CD4-positive, alpha-beta T cell treated with Interferon gamma for 1 hour (primary cell): ENCODE measurements around the gene RSPH3.
A peak's percentile ranks its signal among the peaks of the same experiment; 100 is the strongest.
"Not testable (repeated sequence)": the region's sequence is repeated elsewhere in the genome, so short reads cannot be mapped to it uniquely, and the experiment has no call there.

Source experiments
- DNase-seq: peaks from one replicate; pipeline ENCODE4 v3.0.0-alpha.2; 2020

RSPH3 gene, protein sequence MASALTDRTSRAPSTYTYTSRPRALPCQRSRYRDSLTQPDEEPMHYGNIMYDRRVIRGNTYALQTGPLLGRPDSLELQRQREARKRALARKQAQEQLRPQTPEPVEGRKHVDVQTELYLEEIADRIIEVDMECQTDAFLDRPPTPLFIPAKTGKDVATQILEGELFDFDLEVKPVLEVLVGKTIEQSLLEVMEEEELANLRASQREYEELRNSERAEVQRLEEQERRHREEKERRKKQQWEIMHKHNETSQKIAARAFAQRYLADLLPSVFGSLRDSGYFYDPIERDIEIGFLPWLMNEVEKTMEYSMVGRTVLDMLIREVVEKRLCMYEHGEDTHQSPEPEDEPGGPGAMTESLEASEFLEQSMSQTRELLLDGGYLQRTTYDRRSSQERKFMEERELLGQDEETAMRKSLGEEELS

DNA sequence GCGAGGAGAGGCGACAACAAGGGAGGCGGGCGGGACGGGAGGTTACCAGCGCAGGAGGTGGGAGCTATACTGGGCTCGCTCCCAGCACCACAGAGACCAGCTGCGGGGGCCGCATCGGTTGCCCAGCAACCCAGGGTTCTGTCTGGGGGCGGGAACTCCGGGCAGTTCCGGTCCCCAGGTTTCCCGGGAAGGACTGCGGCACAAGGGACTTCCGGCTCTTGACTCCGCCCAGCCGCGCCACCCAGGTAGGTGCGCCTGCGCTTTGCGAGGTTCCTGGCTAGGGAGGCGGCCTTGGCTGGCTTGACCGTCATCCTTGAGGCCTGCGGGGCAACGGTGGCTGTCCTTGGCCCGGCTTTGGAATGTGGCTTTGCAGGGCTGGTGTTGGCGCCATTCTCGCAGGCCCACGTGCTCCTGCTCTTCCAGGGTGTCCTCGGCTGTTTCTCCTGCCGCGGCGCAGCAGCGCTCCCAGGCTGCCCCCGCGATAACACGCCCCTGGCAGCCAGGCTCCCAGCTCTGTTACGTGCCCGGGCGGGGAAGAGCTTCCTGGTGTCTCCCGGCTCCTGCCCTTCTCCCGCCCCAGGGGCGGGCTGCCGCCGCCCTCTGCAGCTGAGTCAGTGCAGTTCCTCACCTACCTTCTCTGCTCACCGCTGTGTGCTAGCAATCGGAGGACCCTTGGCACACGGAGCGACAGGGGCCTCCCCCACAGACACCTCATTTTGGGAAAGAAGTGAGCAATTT lies at the start of gene RSPH3:
RSPH3 (minus strand) TSS at position 537 of the 738 bp plus-strand sequence. CDS start 652 bp downstream, outside the sequence.
- peak; percentile 90 for DNase-seq

DNA sequence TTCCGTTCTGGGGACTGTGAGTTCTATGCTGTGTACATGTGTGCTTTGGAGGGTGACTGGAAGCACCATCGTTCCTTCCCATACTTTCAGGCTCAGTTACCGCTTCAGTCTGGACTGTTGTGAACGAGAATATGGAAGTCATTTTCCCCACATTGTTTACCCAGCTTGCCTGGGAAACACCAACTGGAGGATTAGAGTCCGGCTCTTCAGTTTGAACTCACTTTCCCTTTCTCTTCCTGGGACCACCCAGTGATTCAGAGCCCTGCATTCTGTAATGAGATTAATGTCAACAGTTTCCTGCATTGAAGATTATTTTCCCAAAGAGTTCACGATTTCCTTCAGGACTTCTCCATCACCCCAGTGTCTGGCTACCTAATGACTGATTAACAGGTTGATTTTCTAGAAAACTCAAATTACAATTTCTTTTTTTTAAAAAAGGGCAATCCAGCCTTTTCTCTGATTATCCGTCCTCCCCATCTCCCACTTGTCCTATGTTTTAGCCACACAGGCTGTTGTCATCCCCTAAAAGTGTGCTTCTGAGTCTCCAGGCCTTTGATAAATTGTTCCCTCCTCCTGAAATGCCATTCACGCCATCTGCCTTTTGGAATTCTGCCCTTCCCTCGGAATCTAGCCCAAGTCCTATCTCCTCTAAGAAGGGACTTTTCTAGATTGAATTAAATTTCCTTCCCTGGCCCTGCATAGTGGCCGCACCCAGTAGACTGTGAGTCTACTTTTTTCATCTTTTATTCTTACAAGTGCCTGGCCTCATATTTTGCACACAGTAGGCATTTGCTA lies 48.1 kb upstream of the RSPH3 start:
- no peak for DNase-seq

DNA sequence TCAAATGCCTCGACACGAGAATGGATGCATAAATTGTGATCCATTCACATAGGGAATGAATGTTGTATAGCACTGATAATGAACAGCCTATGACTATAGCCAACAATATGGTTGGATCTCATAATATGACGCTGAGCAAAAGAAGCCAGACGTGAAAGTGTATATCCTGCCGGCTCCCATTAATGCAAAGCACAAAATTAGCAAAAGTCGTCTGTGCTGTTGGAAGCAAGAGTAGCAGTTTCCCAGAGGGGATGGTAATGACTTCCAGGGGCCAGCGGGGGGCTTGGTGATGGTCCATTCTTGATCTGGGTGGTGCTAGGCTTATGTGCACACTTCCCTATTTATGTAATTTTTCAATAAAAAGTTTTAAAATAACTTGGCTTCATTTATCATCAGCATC lies 45.8 kb upstream of the RSPH3 start:
- DNase-seq, result no peak

- DNase-seq, result peak; percentile 95
Observed at GRCh38 chr6:159044899-159045727, 45.1 kb upstream of the RSPH3 start, which contains the start of gene TAGAP. TSS of gene TAGAP (minus strand) at chr6:159044991. CDS start at chr6:159044146, 845 bp downstream.

DNA sequence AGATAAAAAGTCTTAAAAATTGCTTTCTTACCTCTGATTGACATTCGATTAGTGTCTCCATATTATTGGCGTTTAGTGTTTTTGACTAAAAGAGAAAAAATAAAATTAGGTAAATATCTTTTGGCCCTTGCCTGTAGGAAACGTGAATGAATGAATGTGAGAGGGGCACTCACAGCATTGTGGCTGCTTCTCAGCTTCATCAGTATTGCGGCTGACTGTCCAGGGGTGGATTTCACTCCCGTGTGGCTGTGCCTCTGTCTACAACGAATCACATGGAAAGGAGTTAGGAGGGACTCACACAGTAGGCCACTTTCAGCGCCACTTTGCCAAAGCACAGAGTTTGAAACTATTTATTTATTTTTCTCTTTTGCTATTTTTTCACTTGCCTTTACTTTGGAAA lies 43.9 kb upstream of the RSPH3 start:
- peak; percentile 54 for DNase-seq

DNA sequence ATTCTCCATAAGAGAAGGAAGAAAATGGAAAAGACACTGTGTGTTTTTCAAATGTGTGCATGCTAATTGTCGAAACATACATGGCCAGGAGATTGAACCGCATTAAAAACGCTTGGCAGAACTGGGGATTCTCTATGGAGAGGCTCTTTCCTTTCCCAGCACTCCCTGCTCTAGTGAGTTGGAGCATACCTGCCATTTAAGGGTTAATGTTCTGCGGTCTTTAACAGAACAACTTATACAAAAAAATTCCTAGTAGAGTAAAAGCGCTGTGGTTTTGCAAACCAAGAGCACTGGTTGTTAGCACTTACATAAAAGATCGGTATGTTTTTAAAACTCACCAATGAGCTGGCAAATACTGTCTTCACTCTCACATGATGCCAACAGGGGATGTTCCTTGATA lies 43.2 kb upstream of the RSPH3 start:
- no peak for DNase-seq

GRCh38 chr6:159042826-159043181 lies 42.8 kb upstream of the RSPH3 start:
- no peak for DNase-seq

GRCh38 chr6:159042003-159042825 lies 42.2 kb upstream of the RSPH3 start:
- peak; percentile 87 for DNase-seq

GRCh38 chr6:159041181-159041580 lies 41.2 kb upstream of the RSPH3 start:
- DNase-seq, result no peak

- no peak for DNase-seq
Observed at GRCh38 chr6:159039885-159040258, 39.9 kb upstream of the RSPH3 start.

DNA sequence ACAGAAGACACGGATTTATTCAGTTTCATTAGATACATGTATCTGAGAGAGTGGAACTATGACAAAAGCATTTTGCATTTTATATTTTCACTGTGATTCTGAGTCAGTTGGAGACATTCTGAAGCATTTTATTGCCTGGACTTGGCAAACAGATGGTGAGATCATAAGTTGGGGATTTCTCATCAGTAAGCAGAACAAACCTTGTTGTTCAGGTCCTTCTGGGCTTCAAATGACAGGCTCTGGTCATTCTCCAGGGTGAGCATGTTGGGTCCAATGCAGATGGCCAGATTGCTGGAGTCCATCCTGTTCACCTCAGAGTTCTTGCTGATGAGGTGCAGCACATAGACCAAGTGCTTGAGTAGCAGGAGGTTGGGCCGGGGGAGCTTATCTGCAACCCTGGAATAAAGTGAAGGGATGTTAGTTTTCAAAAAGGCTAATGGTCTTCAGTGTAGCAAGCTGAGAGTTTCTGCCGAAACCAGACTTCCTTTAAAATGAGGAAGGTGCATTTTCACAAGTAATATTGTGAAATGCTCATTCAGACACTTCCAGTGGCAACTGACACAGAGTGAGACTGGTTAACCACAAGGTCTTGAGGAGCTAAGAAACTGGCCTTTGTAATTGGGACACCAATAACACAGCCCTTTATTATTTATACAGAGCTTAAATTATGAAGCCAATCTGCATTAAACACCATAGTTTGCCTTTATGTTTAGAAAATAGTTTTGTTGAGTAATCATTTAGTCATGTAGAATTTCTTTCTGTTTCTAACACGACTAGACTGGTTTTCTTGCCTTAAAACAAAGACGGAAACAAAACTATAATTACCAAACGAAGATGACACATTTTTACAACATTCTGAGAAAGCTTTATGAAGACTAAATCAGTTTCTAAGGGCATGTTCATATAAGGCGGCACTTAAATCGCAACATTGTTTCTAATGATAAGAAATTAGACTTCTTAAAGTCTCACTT lies 39.2 kb upstream of the RSPH3 start:
- peak; percentile 55 for DNase-seq

- DNase-seq, result not testable (repeated sequence)
Observed at GRCh38 chr6:159038318-159038717, 38.3 kb upstream of the RSPH3 start.

DNA sequence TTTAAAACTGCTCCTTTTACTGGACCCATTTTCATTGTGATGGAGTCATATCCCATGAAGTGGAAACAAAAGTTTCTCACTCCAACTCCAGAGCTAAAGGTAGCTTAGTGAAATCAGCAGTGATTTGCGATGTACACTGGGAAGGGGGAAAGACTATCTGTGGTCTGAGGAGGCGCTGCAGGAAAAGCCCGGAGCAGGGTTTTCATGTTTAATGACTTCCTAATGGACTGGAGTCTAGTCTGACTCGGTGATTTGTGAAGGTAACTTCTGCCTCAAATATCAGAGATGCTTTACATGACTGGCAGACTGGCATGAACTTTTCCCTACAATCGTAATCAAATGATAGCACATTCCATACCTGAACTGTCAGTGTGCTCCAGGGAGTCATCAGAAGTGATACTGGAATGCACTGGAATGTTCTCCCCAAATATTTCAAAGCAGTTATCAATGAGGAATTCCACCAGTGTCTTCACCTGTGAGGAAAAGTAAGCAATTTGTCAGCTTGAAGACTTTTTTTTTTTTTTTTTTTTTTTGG lies 37.8 kb upstream of the RSPH3 start:
- DNase-seq, result no peak

DNA sequence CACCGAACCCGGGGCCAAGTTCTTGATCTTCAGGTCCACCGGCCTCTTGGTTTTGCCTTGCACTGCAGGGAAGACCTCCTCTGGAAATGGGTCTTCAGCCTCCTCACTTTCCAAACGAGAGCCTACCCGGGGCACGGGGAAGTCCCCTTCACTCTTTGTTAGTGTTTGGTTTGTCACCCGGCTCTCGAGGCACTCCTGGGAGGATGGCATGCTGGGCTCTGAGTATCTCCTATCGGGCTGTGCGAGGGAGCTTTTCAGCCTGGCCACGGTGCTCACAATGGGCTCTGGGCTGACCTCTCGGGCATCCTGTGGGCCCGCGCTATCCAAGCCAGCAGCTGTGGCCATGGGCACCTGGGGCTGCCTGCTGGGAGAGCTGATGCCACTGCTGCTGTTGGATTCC lies 36.7 kb upstream of the RSPH3 start:
- DNase-seq, result no peak

- no peak for DNase-seq
Observed at GRCh38 chr6:159035891-159036290, 35.9 kb upstream of the RSPH3 start.

GRCh38 chr6:159033160-159034049 lies 33.4 kb upstream of the RSPH3 start:
- no peak for DNase-seq

GRCh38 chr6:159031846-159032245 lies 31.8 kb upstream of the RSPH3 start:
- DNase-seq, result no peak

- DNase-seq, result no peak
Observed at GRCh38 chr6:159030168-159030567, 30.2 kb upstream of the RSPH3 start.

DNA sequence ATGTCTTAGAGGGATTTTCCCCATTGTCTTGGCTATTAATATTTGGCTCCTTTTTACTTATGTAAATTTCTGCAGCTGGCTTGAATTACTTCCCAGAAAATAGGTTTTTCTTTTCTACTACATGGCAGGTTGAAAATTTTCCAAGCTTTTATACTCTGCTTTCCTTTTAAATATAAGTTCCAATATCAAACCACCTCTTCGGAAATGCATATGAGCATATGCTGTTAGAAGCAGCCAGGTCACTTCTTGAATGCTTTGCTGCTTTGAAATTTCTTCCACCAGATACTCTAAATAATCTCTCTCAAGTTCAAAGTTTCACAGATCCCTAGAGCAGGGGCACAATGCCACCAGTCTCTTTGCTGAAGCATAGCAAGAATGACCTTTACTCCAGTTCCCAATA lies 25.2 kb upstream of the RSPH3 start:
- DNase-seq, result not testable (repeated sequence)
